SU-DHL-6 (cell line): ENCODE measurements around the gene GALR3.

ENCODE experiments used
- EZH2phosphoT487 ChIP-seq: fragments of 200-600 bp; sonication (generic), shearing (Covaris generic); conservative IDR thresholded peaks from 2 replicates; pipeline ENCODE4 v1.6.1; 2018; ENCODE audit warnings: mild to moderate bottlenecking, antibody characterized with exemption, low read length, moderate library complexity, mixed read lengths
- TF ChIP-seq, protein P1 (sequence below): fragments of 200-600 bp; sonication (generic); IDR thresholded peaks from one replicate; pipeline ENCODE4 v1.5.1; 2017; ENCODE audit warnings: antibody characterized with exemption, mild to moderate bottlenecking, low read length, moderate library complexity; ENCODE audit not compliant: insufficient read depth, poor library complexity, severe bottlenecking

DNA sequence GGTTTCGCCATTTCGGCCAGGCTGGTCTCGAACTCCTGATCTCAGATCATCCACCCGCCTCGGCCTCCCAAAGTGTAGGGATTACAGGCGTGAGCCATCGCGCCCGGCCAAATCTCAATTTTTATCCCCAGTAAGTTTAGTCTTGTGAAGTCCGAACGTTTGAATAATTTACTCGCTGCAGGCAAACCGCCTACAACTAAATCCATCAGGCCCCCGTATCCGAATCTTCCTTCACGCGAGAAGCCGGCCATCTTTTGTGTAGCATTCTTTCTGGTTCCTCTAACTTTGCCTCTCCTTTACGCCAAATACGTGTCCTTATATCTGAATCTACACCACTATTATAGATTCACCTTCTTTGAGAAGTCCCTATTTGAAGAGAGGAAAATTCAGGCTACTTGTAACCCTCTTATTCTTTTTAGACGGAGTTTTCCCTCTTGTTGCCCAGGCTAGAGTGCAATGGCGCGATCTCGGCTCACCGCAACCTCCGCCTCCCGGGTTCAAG lies 25.5 kb downstream of the GALR3 start:
- TF ChIP-seq, protein P1, sequence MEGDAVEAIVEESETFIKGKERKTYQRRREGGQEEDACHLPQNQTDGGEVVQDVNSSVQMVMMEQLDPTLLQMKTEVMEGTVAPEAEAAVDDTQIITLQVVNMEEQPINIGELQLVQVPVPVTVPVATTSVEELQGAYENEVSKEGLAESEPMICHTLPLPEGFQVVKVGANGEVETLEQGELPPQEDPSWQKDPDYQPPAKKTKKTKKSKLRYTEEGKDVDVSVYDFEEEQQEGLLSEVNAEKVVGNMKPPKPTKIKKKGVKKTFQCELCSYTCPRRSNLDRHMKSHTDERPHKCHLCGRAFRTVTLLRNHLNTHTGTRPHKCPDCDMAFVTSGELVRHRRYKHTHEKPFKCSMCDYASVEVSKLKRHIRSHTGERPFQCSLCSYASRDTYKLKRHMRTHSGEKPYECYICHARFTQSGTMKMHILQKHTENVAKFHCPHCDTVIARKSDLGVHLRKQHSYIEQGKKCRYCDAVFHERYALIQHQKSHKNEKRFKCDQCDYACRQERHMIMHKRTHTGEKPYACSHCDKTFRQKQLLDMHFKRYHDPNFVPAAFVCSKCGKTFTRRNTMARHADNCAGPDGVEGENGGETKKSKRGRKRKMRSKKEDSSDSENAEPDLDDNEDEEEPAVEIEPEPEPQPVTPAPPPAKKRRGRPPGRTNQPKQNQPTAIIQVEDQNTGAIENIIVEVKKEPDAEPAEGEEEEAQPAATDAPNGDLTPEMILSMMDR = no peak
- no peak for TF ChIP-seq EZH2phosphoT487
